ENCODE measurements around the gene C19orf33. TPM values are rescaled to one million over a fixed set of nuclear protein-coding genes. Genes with fewer than 3 reads are reported as not detected.

C19orf33 gene
- total RNA-seq, 2 experiments from 2014 or later: not detected

DNA sequence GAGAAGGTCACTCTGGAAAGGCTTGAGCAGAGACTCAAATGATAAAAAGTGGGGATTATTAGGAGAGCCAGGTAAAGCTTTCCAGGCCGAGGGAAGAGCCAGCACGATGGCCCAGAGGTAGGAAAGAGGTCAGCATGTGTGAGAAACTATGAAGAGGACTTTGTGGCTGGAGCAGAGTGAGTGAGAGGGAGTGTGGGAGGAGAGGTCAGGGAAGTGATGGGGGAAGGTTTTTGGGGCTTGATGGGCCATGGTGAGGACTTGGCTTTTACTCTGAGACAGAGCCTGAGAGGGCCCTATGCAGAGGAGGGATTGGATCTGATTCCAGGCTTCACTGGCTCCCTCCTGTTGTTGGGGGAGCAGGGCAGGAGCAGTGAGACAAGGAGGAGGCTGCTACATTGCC, 36.9 kb downstream of the C19orf33 start:
- H3K4me1 Mint-ChIP-seq (ENCODE audit: low read depth): peaks cover 12% of the 10 kb centered on the region
- H3K27ac Mint-ChIP-seq: no peak overlapping the region
- no peaks in the 10 kb centered on the region for H3K36me3 Mint-ChIP-seq (ENCODE audit: low read depth)
- TF ChIP-seq, protein P1, sequence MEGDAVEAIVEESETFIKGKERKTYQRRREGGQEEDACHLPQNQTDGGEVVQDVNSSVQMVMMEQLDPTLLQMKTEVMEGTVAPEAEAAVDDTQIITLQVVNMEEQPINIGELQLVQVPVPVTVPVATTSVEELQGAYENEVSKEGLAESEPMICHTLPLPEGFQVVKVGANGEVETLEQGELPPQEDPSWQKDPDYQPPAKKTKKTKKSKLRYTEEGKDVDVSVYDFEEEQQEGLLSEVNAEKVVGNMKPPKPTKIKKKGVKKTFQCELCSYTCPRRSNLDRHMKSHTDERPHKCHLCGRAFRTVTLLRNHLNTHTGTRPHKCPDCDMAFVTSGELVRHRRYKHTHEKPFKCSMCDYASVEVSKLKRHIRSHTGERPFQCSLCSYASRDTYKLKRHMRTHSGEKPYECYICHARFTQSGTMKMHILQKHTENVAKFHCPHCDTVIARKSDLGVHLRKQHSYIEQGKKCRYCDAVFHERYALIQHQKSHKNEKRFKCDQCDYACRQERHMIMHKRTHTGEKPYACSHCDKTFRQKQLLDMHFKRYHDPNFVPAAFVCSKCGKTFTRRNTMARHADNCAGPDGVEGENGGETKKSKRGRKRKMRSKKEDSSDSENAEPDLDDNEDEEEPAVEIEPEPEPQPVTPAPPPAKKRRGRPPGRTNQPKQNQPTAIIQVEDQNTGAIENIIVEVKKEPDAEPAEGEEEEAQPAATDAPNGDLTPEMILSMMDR (IDR thresholded peaks at IDR 0.05): no peak
- H3K27me3 Mint-ChIP-seq: no peaks in the 10 kb centered on the region
- CTCF ChIA-PET: no interaction called here
- no peak for ATAC-seq
- intact Hi-C loops (cut with micrococcal nuclease): no loop called here
- POLR2A ChIA-PET: no interaction called here
- no peaks in the 10 kb centered on the region for H3K9me3 Mint-ChIP-seq
- DNase-seq: no peak
- H3K4me3 Mint-ChIP-seq: no peak overlapping the region

DNA sequence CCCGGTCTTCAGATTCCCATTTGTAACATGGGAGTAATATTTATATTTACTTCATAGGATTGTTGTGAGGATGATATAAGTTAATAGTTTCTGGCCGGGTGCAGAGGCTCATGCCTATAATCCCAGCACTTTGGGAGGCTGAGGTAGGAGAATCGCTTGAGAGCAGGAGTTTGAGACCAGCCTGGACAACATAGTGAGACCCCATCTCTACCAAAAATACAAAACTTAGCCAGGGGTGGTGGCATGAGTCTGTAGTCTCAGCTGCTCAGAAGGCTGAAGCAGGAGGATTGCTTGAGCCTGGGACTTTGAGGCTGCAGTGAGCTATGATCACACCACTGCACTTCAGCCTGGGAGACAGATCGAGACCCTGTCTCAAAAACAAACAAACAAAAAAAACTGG, 42.8 kb downstream of the C19orf33 start:
- H3K36me3 Mint-ChIP-seq (ENCODE audit: low read depth): no peaks in the 10 kb centered on the region
- no peak overlapping the region for H3K4me3 Mint-ChIP-seq
- CTCF ChIA-PET: no interaction called here
- no peaks in the 10 kb centered on the region for H3K27me3 Mint-ChIP-seq
- H3K4me1 Mint-ChIP-seq (ENCODE audit: low read depth): no peaks in the 10 kb centered on the region
- DNase-seq (no peak), ATAC-seq (no peak)
- POLR2A ChIA-PET: interaction anchor here (1.5 kb wide), 1 partner anchor 9 kb away, joined by 3 read pairs; no protein-coding TSS in a partner anchor
- no peak overlapping the region for H3K27ac Mint-ChIP-seq
- TF ChIP-seq, protein P1 (IDR thresholded peaks at IDR 0.05): no peak
- intact Hi-C loops (cut with micrococcal nuclease): no loop called here
- no peaks in the 10 kb centered on the region for H3K9me3 Mint-ChIP-seq

DNA sequence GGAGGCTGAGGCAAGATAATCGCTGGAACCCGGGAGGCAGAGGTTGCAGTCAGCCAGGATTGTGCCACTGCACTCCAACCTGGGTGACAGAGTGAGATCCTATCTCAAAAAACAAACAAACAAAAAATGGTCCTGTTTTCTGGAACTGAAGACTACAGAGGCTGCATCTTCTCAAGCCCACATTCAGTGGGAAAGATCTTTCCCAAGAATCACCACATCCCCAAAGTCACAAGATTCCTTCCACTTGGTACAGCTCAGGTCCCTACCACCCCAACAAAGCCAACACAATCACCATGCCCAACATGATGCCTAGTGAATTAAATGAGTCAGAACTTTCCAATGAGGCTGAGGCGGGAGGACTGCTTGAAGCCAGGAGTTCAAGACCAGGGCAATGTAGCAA, 46.8 kb downstream of the C19orf33 start:
- ATAC-seq: no peak
- POLR2A ChIA-PET: interaction anchor here (0.6 kb wide), 1 partner anchor 14 kb away, joined by 3 read pairs; no protein-coding TSS in a partner anchor
- no peak for DNase-seq
- TF ChIP-seq, protein P1 (IDR thresholded peaks at IDR 0.05): no peak
- H3K9me3 Mint-ChIP-seq: no peaks in the 10 kb centered on the region
- H3K4me1 Mint-ChIP-seq (ENCODE audit: low read depth): no peaks in the 10 kb centered on the region
- no peaks in the 10 kb centered on the region for H3K27me3 Mint-ChIP-seq
- no peak overlapping the region for H3K4me3 Mint-ChIP-seq
- H3K36me3 Mint-ChIP-seq (ENCODE audit: low read depth): no peaks in the 10 kb centered on the region
- intact Hi-C loops (cut with micrococcal nuclease): no loop called here
- CTCF ChIA-PET: interaction anchor here (0.7 kb wide), 1 partner anchor 52 kb away, joined by 3 read pairs; the partner anchor contains the start of gene FAM98C
- no peak overlapping the region for H3K27ac Mint-ChIP-seq

DNA sequence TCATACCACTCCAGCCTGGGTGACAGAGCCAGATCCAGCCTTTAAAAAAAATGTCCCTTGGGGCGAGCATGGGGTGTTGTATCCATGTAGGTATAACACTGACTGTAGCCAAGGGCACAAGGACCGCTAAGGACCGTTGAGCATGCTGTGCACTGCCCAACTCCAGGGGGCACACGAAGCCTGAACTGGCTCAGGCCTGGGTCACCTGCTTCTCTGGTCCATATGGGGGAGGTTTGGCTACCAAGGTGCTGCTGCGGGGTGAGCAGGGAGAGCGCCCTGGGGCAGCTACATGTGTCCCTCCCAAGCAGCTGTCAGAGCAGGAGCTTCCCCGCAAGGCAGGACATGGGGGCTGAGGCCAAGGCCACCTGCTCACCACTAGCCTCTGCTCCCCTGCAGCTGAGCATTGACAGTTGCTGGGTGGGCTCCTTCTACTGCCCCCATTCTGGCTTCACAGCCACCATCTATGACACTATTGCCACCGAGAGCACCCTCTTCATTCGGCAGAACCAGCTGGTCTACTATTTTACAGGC, 47.9 kb downstream of the C19orf33 start:
- Mint-ChIP-seq H3K4me3 (no peak overlapping the region), H3K27ac (no peak overlapping the region), H3K9me3 (no peaks in the 10 kb centered on the region), H3K27me3 (no peaks in the 10 kb centered on the region), H3K36me3 (ENCODE audit: low read depth) (no peaks in the 10 kb centered on the region), H3K4me1 (ENCODE audit: low read depth) (no peaks in the 10 kb centered on the region)
- DNase-seq: no peak
- intact Hi-C loops (cut with micrococcal nuclease): no loop called here
- ATAC-seq: no peak
- CTCF ChIA-PET: interaction anchor here (0.7 to 1.0 kb wide), 2 partner anchors 22 to 51 kb away, joined by 3 to 6 read pairs; partner anchors contain the start of genes FAM98C and PSMD8
- TF ChIP-seq, protein P1 (IDR thresholded peaks at IDR 0.05): no peak
- POLR2A ChIA-PET: interaction anchor here (0.6 kb wide), 2 partner anchors 26 to 442 kb away, joined by 3 to 4 read pairs; no protein-coding TSS in a partner anchor

DNA sequence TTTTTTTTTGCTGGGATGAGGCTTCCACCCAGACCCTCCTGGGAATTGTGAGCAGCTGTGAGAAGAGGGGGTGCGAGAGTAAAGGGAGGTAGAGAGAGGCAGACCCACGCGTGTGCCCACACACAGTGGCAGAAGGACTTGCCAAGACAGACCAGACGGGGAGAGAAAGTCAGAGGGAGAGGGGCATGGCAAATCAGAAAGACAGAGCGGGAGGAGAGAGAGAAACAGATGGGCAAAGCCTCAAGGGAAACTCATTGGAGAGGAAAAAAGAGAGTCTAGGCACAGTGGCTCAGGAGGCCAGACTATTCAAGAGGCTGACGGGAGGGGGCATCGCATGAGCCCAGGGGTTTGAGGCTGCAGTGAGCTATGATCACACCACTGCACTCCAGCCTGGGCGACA, 48.6 kb downstream of the C19orf33 start:
- Mint-ChIP-seq H3K4me1 (ENCODE audit: low read depth) (no peaks in the 10 kb centered on the region), H3K27ac (no peak overlapping the region), H3K27me3 (no peaks in the 10 kb centered on the region), H3K36me3 (ENCODE audit: low read depth) (no peaks in the 10 kb centered on the region), H3K4me3 (no peak overlapping the region), H3K9me3 (no peaks in the 10 kb centered on the region)
- ChIA-PET POLR2A (no interaction called here), CTCF (no interaction called here)
- intact Hi-C loops (cut with micrococcal nuclease): no loop called here
- ATAC-seq: no peak
- DNase-seq: no peak
- TF ChIP-seq, protein P1 (IDR thresholded peaks at IDR 0.05): no peak

Other genes with a start within 250 kb of the C19orf33 start
- gene DPF1, start 80.0 kb upstream of the C19orf33 start, total RNA-seq: 1 to 10 TPM in 1 of 2 experiments, under 1 TPM in 1; 0.47 to 1.0 TPM
- 1 to 10 TPM in 1 of 2 experiments, under 1 TPM in 1; 0.60 to 1.5 TPM for gene PPP1R14A, start 47.9 kb upstream of the C19orf33 start, total RNA-seq
- gene SPINT2, start 39.7 kb upstream of the C19orf33 start, total RNA-seq: 10 to 100 TPM; 56.2 to 68.4 TPM
- 10 to 100 TPM; 75.6 to 79.0 TPM for gene YIF1B, start 11.7 kb downstream of the C19orf33 start, total RNA-seq
- 10 to 100 TPM; 10.3 to 11.9 TPM for gene KCNK6, start 15.6 kb downstream of the C19orf33 start, total RNA-seq
- gene CATSPERG, start 31.6 kb downstream of the C19orf33 start, total RNA-seq: 1 to 10 TPM; 3.4 to 5.8 TPM
- 100 to 1,000 TPM; 178 to 191 TPM for gene PSMD8, start 70.3 kb downstream of the C19orf33 start, total RNA-seq
- gene GGN, start 83.8 kb downstream of the C19orf33 start, total RNA-seq: not detected
- gene SPRED3, start 84.4 kb downstream of the C19orf33 start, total RNA-seq: 1 to 10 TPM in 1 of 2 experiments, under 1 TPM in 1; 0.69 to 1.5 TPM
- 10 to 100 TPM; 11.7 to 12.5 TPM for gene FAM98C, start 98.8 kb downstream of the C19orf33 start, total RNA-seq
- 1 to 10 TPM; 1.4 to 1.8 TPM for gene RASGRP4, start 122.0 kb downstream of the C19orf33 start, total RNA-seq
- 1 to 10 TPM in 1 of 2 experiments, under 1 TPM in 1; 0.63 to 1.2 TPM for gene RYR1, start 129.4 kb downstream of the C19orf33 start, total RNA-seq